ENCODE measurements around the gene TMEM131. TPM values are rescaled to one million over a fixed set of nuclear protein-coding genes. Genes with fewer than 3 reads are reported as not detected.
A peak's percentile ranks its signal among the peaks of the same experiment; 100 is the strongest.

The TMEM131 gene
- total and polyA plus RNA-seq, 3 donors from 2014 or later = 35.0 to 54.8 (median 49.6) TPM

DNA sequence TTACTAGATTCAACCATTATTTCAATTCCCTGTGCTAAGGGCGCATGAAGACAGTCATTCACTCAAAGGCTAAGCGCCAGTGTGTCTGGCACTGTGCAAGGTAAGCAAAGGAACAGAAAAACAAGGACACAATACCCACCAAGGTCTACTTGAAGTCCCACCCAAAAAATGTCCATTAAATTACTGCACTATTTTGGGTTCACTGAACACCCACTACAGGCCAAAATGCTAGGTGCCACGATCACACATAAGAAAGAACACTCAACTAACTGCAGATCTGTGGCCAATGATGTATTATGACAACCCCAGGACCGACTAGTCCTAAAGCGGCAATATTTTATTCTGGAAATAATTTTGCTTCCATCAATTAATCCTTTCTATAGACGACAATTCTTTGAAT lies 1.8 kb downstream of the TMEM131 start:
- intact Hi-C loops (cut with DNase I; ENCODE audit: low total_unique reads) = no loop called here

DNA sequence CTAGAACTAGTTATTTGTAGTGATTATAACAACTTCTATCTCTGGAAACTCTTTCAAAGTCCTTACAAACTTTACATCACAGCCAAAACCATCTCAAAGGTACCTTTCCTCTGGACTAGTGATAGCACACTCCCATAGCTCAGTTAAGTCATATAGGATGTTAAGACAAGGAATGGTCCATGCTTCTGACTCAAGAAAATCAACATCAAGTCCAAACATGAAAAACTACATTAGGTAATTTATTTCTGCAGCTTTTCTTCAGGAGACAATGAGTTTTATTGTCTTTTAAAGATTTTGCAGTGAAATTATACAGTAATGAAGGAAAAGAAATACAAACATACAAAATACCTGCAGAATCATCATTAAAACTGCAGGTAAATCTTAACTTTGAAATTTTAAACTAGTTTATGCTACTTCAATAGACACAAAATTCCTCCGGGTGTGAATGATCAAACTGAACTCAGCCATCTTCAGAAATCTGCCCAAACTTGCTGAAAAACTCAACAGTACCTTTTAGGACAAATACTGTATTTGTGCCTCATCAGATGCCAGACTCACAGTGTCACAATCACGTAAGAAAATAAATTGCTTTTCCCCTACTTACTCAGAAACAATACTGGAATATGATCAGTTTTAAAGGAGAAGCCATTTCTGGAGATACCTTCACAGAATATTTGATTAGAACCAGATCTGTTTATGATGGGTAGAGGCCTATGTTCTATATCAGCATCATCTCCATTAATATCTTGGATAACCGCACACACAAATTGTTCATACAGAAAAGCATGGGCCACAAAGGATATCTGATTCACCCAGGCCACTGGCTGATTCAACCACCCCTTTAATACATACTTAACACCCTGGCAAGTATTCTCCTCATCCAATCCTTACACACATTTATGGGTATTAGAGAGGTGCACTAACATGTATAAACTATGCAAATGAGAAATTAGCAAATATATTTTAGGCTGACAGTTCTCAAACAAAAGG lies 2.6 kb downstream of the TMEM131 start:
- 53 to 73% methylated on average over 3 of the region's 3 CpGs for WGBS, 2 donors
- Histone ChIP-seq H3K4me1 (peaks cover 18% of the 10 kb centered on the region), H3K36me3 (ENCODE audit: low read depth, missing control alignments) (no peaks in the 10 kb centered on the region), H3K27ac (no peak overlapping the region), H3K27me3 (no peaks in the 10 kb centered on the region), H3K9me3 (no peaks in the 10 kb centered on the region), H3K4me3 (no peak overlapping the region)
- TF ChIP-seq, protein P1, sequence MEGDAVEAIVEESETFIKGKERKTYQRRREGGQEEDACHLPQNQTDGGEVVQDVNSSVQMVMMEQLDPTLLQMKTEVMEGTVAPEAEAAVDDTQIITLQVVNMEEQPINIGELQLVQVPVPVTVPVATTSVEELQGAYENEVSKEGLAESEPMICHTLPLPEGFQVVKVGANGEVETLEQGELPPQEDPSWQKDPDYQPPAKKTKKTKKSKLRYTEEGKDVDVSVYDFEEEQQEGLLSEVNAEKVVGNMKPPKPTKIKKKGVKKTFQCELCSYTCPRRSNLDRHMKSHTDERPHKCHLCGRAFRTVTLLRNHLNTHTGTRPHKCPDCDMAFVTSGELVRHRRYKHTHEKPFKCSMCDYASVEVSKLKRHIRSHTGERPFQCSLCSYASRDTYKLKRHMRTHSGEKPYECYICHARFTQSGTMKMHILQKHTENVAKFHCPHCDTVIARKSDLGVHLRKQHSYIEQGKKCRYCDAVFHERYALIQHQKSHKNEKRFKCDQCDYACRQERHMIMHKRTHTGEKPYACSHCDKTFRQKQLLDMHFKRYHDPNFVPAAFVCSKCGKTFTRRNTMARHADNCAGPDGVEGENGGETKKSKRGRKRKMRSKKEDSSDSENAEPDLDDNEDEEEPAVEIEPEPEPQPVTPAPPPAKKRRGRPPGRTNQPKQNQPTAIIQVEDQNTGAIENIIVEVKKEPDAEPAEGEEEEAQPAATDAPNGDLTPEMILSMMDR (IDR thresholded peaks at IDR 0.05) = no peak
- TF ChIP-seq POLR2A (IDR thresholded peaks at IDR 0.05) = no peak
- intact Hi-C loops (cut with DNase I; ENCODE audit: low total_unique reads) = no loop called here
- no peak for DNase-seq

More for the DNA sequence above, 1.8 kb downstream of the TMEM131 start:
- no peak for DNase-seq
- 34 to 47% methylated on average over 6 of the region's 6 CpGs for WGBS, 2 donors
- Histone ChIP-seq H3K4me1 (peaks cover 18% of the 10 kb centered on the region), H3K4me3 (no peak overlapping the region), H3K36me3 (ENCODE audit: low read depth, missing control alignments) (no peaks in the 10 kb centered on the region), H3K27ac (peak overlapping the region in 1 of 2 donors; percentile 95), H3K27me3 (no peaks in the 10 kb centered on the region), H3K9me3 (no peaks in the 10 kb centered on the region)
- no peak for TF ChIP-seq POLR2A (IDR thresholded peaks at IDR 0.05)
- TF ChIP-seq, protein P1 (IDR thresholded peaks at IDR 0.05) = peak in 1 of 3 experiments; percentile 12

DNA sequence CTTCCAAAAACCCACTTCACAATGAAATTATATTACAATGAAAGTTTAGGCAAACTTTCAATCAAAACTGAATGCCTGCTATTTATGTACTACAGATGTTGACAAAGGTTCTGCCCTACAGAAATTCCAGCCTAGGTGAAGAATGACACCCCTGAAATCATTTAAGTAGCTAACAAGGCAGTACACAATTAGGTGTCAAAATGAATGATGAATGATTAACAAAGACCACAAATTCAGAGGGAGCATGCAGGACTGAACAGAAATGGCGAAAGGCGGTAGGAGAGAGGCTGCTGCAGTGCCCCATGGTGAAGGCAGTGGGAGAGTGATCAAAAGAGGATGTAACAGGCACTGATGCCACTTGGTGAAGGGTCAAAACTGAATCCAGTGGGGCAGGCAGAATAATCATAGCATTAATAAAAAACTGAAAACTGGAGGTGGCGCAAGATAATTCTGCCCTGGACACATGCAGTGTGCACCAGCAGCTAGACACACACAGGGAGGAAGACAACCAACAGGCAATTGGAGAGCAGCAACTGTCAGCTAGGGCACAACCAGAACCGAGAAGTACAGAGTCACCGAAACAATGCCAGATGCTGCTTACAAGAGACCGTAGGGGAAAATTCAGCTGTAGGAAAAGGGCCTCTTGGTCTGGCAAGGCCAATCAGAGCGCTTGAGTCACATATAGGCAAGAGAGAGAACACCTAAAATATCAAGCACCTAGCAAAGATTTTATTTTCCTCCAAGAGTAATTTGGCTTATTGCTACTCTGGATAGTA lies 4.5 kb downstream of the TMEM131 start:
- no peak for DNase-seq
- Histone ChIP-seq H3K4me3 (no peak overlapping the region), H3K36me3 (ENCODE audit: low read depth, missing control alignments) (no peaks in the 10 kb centered on the region), H3K27me3 (no peaks in the 10 kb centered on the region), H3K4me1 (peaks cover 18% of the 10 kb centered on the region), H3K27ac (no peak overlapping the region), H3K9me3 (no peaks in the 10 kb centered on the region)
- TF ChIP-seq, protein P1 (IDR thresholded peaks at IDR 0.05) = no peak
- TF ChIP-seq POLR2A (IDR thresholded peaks at IDR 0.05) = no peak
- 89 to 90% methylated on average over 7 of the region's 7 CpGs for WGBS, 2 donors
- intact Hi-C loops (cut with DNase I; ENCODE audit: low total_unique reads) = no loop called here

DNA sequence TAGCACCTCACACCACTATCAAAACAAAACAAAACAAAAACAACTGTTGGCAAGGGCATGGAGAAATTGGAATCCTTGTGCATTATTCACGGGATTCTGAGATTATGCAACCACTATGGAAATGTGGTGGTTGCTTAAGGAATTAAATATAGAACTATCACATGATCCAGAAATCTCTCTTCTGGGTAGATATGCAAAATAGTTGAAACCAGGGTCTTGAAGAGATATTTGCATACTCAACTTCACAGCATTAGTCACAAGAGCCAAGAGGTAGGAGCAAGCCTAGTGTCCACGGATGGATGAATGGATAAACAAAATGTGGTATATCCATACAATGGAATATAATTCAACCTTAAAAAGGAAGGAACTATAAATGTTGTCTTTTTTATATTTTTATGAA lies 7.0 kb downstream of the TMEM131 start:
- H3K36me3 ChIP-seq (ENCODE audit: low read depth, missing control alignments) = no peaks in the 10 kb centered on the region
- no peak for DNase-seq
- H3K9me3 ChIP-seq = no peaks in the 10 kb centered on the region
- H3K4me1 ChIP-seq = peaks cover 11% of the 10 kb centered on the region
- 86 to 98% methylated on average over 2 of the region's 2 CpGs for WGBS, 2 donors
- H3K4me3 ChIP-seq = no peak overlapping the region
- TF ChIP-seq, protein P1 (IDR thresholded peaks at IDR 0.05) = no peak
- TF ChIP-seq POLR2A (IDR thresholded peaks at IDR 0.05) = no peak
- H3K27me3 ChIP-seq = no peaks in the 10 kb centered on the region
- intact Hi-C loops (cut with DNase I; ENCODE audit: low total_unique reads) = no loop called here
- no peak overlapping the region for H3K27ac ChIP-seq

Measured in testis (tissue), 3 donors.